OCI-LY7 (cell line): ENCODE results near the gene ASPRV1.

ENCODE experiments used
- CTCF ChIP-seq: fragments of 200-600 bp; sonication (generic); conservative IDR thresholded peaks from 2 replicates; pipeline ENCODE4 v1.5.1; 2014; ENCODE audit warnings: mild to moderate bottlenecking, antibody characterized with exemption, low read length, moderate library complexity, mixed read lengths
- EZH2phosphoT487 ChIP-seq: fragments of 200-600 bp; sonication (generic); IDR thresholded peaks from 2 replicates; pipeline ENCODE4 v1.6.1; 2018; ENCODE audit warnings: low read depth, borderline replicate concordance, mild to moderate bottlenecking, mixed run types, antibody characterized with exemption, low read length, moderate library complexity, mixed read lengths

GRCh38 chr2:69945441-69945840 lies 16.0 kb downstream of the ASPRV1 start:
- no peak for TF ChIP-seq CTCF
- no peak for TF ChIP-seq EZH2phosphoT487
